ENCODE data around the gene WDTC1.
A peak's percentile ranks its signal among the peaks of the same experiment; 100 is the strongest.
"Not testable (repeated sequence)": the region's sequence is repeated elsewhere in the genome, so short reads cannot be mapped to it uniquely, and the experiment has no call there.

WDTC1 gene

GRCh38 chr1:27274204-27274603 lies 39.8 kb downstream of the WDTC1 start:
- H3K4me1 Mint-ChIP-seq: peaks cover 2% of the 10 kb centered on the region
- peaks cover 7% of the 10 kb centered on the region for H3K9me3 Mint-ChIP-seq

GRCh38 chr1:27275696-27276095 lies 41.3 kb downstream of the WDTC1 start:
- Mint-ChIP-seq H3K4me1 (peaks cover 2% of the 10 kb centered on the region), H3K9me3 (peaks cover 7% of the 10 kb centered on the region), H3K27me3 (no peaks in the 10 kb centered on the region), H3K36me3 (peaks cover 18% of the 10 kb centered on the region), H3K4me3 (no peak overlapping the region), H3K27ac (no peak overlapping the region)
- CTCF ChIA-PET: interaction anchor here (1.7 kb wide), 1 partner anchor 8 kb away, joined by 3 read pairs; no protein-coding TSS in a partner anchor
- no peak for DNase-seq

More at GRCh38 chr1:27274204-27274603, 39.8 kb downstream of the WDTC1 start:
- Mint-ChIP-seq H3K27ac (no peak overlapping the region), H3K4me3 (no peak overlapping the region), H3K36me3 (peaks cover 20% of the 10 kb centered on the region), H3K27me3 (no peaks in the 10 kb centered on the region)
- no peak for DNase-seq
- CTCF ChIA-PET: interaction anchor here (1.7 kb wide), 1 partner anchor 10 kb away, joined by 3 read pairs; no protein-coding TSS in a partner anchor

GRCh38 chr1:27284425-27285273 lies 50.2 kb downstream of the WDTC1 start:
- H3K4me3 Mint-ChIP-seq: no peak overlapping the region
- peak; percentile 93 for DNase-seq
- H3K9me3 Mint-ChIP-seq: no peaks in the 10 kb centered on the region
- H3K27ac Mint-ChIP-seq: no peak overlapping the region
- CTCF ChIA-PET: interaction anchor here (0.6 to 7.6 kb wide), 23 partner anchors 9 to 240 kb away, joined by 3 to 88 read pairs (median 4); no protein-coding TSS in a partner anchor
- H3K4me1 Mint-ChIP-seq: no peaks in the 10 kb centered on the region
- H3K36me3 Mint-ChIP-seq: peaks cover 17% of the 10 kb centered on the region
- no peaks in the 10 kb centered on the region for H3K27me3 Mint-ChIP-seq

- no peak overlapping the region for H3K4me3 Mint-ChIP-seq
- H3K4me1 Mint-ChIP-seq: no peaks in the 10 kb centered on the region
- no peaks in the 10 kb centered on the region for H3K27me3 Mint-ChIP-seq
- CTCF ChIA-PET: interaction anchor here (1.0 to 7.6 kb wide), 8 partner anchors 12 to 241 kb away, joined by 3 to 88 read pairs (median 8); no protein-coding TSS in a partner anchor
- DNase-seq: no peak
- no peaks in the 10 kb centered on the region for H3K9me3 Mint-ChIP-seq
- no peak overlapping the region for H3K27ac Mint-ChIP-seq
- peaks cover 18% of the 10 kb centered on the region for H3K36me3 Mint-ChIP-seq
These were observed 50.8 kb downstream of the WDTC1 start for GRCh38 chr1:27285274-27285660.

- CTCF ChIA-PET: interaction anchor here (0.7 to 7.6 kb wide), 9 partner anchors 12 to 241 kb away, joined by 3 to 88 read pairs (median 7); no protein-coding TSS in a partner anchor
- H3K27ac Mint-ChIP-seq, H3K4me1 Mint-ChIP-seq, H3K4me3 Mint-ChIP-seq, H3K27me3 Mint-ChIP-seq, DNase-seq, H3K9me3 Mint-ChIP-seq: not testable (repeated sequence)
- H3K36me3 Mint-ChIP-seq: peaks cover 22% of the 10 kb centered on the region
These were observed 51.4 kb downstream of the WDTC1 start for GRCh38 chr1:27285821-27286220.

- H3K9me3 Mint-ChIP-seq, CTCF ChIA-PET, DNase-seq, H3K27me3 Mint-ChIP-seq, H3K4me1 Mint-ChIP-seq, H3K27ac Mint-ChIP-seq, H3K4me3 Mint-ChIP-seq: not testable (repeated sequence)
- peaks cover 19% of the 10 kb centered on the region for H3K36me3 Mint-ChIP-seq
These were observed 54.7 kb downstream of the WDTC1 start for GRCh38 chr1:27289125-27289524.

GRCh38 chr1:27290581-27290980 lies 56.1 kb downstream of the WDTC1 start:
- CTCF ChIA-PET: interaction anchor here (1.1 kb wide), 1 partner anchor 93 kb away, joined by 4 read pairs; no protein-coding TSS in a partner anchor
- Mint-ChIP-seq H3K4me3 (no peak overlapping the region), H3K36me3 (peaks cover 24% of the 10 kb centered on the region), H3K9me3 (no peaks in the 10 kb centered on the region), H3K27me3 (no peaks in the 10 kb centered on the region), H3K4me1 (no peaks in the 10 kb centered on the region), H3K27ac (no peak overlapping the region)
- DNase-seq: no peak

- H3K27me3 Mint-ChIP-seq: no peaks in the 10 kb centered on the region
- H3K27ac Mint-ChIP-seq: no peak overlapping the region
- H3K4me1 Mint-ChIP-seq: no peaks in the 10 kb centered on the region
- CTCF ChIA-PET: interaction anchor here (1.4 to 19.6 kb wide), 2 partner anchors 10 to 98 kb away, joined by 4 to 536 read pairs; partner anchors contain the start of genes CD164L2 and GPR3
- H3K4me3 Mint-ChIP-seq: no peak overlapping the region
- H3K9me3 Mint-ChIP-seq: no peaks in the 10 kb centered on the region
- no peak for DNase-seq
- peaks cover 29% of the 10 kb centered on the region for H3K36me3 Mint-ChIP-seq
These were observed 57.7 kb downstream of the WDTC1 start for GRCh38 chr1:27292106-27292505.

- Mint-ChIP-seq H3K9me3 (no peaks in the 10 kb centered on the region), H3K27ac (no peak overlapping the region)
- CTCF ChIA-PET: interaction anchor here (0.9 to 19.6 kb wide), 4 partner anchors 10 to 249 kb away, joined by 3 to 536 read pairs (median 26); partner anchors contain the start of genes CD164L2 and GPR3
These were observed 59.5 kb downstream of the WDTC1 start for GRCh38 chr1:27293915-27294314.

GRCh38 chr1:27296773-27297291 lies 62.4 kb downstream of the WDTC1 start:
- CTCF ChIA-PET: interaction anchor here (0.6 to 19.6 kb wide), 35 partner anchors 9 to 473 kb away, joined by 3 to 536 read pairs (median 4); partner anchors contain the start of genes CD164L2, GPR3, SYTL1 and WDTC1
- Mint-ChIP-seq H3K36me3 (peaks cover 27% of the 10 kb centered on the region), H3K9me3 (no peaks in the 10 kb centered on the region), H3K4me3 (no peak overlapping the region), H3K4me1 (no peaks in the 10 kb centered on the region), H3K27ac (no peak overlapping the region), H3K27me3 (no peaks in the 10 kb centered on the region)
- peak; percentile 79 for DNase-seq

More at GRCh38 chr1:27293915-27294314, 59.5 kb downstream of the WDTC1 start:
- Mint-ChIP-seq H3K4me3 (no peak overlapping the region), H3K27me3 (no peaks in the 10 kb centered on the region), H3K4me1 (no peaks in the 10 kb centered on the region), H3K36me3 (peaks cover 27% of the 10 kb centered on the region)
- DNase-seq: no peak

GRCh38 chr1:27297903-27298302 lies 63.5 kb downstream of the WDTC1 start:
- DNase-seq: no peak
- peaks cover 23% of the 10 kb centered on the region for H3K36me3 Mint-ChIP-seq
- CTCF ChIA-PET: interaction anchor here (1.0 to 19.6 kb wide), 18 partner anchors 11 to 310 kb away, joined by 3 to 536 read pairs (median 4); partner anchors contain the start of genes CD164L2, GPR3 and SYTL1
- no peaks in the 10 kb centered on the region for H3K4me1 Mint-ChIP-seq
- H3K4me3 Mint-ChIP-seq: no peak overlapping the region
- H3K9me3 Mint-ChIP-seq: no peaks in the 10 kb centered on the region
- peak overlapping the region; percentile 52 for H3K27ac Mint-ChIP-seq
- H3K27me3 Mint-ChIP-seq: no peaks in the 10 kb centered on the region

- Mint-ChIP-seq H3K27ac (no peak overlapping the region), H3K9me3 (no peaks in the 10 kb centered on the region), H3K4me1 (no peaks in the 10 kb centered on the region), H3K36me3 (peaks cover 21% of the 10 kb centered on the region), H3K27me3 (no peaks in the 10 kb centered on the region), H3K4me3 (no peak overlapping the region)
- no peak for DNase-seq
- CTCF ChIA-PET: interaction anchor here (0.8 to 19.6 kb wide), 19 partner anchors 10 to 364 kb away, joined by 3 to 536 read pairs (median 4); partner anchors contain the start of genes CD164L2, GPR3 and SYTL1
These were observed 64.4 kb downstream of the WDTC1 start for GRCh38 chr1:27298632-27299384.

GRCh38 chr1:27299385-27300271 lies 65.2 kb downstream of the WDTC1 start:
- Mint-ChIP-seq H3K9me3 (no peaks in the 10 kb centered on the region), H3K27ac (no peak overlapping the region), H3K36me3 (peaks cover 14% of the 10 kb centered on the region)

More at GRCh38 chr1:27299385-27300271, 65.2 kb downstream of the WDTC1 start:
- CTCF ChIA-PET: interaction anchor here (0.8 to 19.6 kb wide), 26 partner anchors 9 to 364 kb away, joined by 3 to 536 read pairs (median 5); partner anchors contain the start of genes AHDC1, CD164L2, GPR3 and MAP3K6
- DNase-seq: no peak
- Mint-ChIP-seq H3K4me3 (no peak overlapping the region), H3K4me1 (no peaks in the 10 kb centered on the region), H3K27me3 (no peaks in the 10 kb centered on the region)
